Loucy (cell line): ENCODE measurements around the gene NALCN.

ENCODE experiments used
- CTCF ChIP-seq: fragments of 200-600 bp; sonication (generic); conservative IDR thresholded peaks from 2 replicates; pipeline ENCODE4 v1.5.1; 2014; ENCODE audit warnings: mild to moderate bottlenecking, antibody characterized with exemption, low read length
- EZH2phosphoT487 ChIP-seq: fragments of 200-600 bp; IDR thresholded peaks from 2 replicates; pipeline ENCODE4 v1.6.1; 2018; ENCODE audit warnings: antibody characterized with exemption, mild to moderate bottlenecking, moderate library complexity, borderline replicate concordance

DNA sequence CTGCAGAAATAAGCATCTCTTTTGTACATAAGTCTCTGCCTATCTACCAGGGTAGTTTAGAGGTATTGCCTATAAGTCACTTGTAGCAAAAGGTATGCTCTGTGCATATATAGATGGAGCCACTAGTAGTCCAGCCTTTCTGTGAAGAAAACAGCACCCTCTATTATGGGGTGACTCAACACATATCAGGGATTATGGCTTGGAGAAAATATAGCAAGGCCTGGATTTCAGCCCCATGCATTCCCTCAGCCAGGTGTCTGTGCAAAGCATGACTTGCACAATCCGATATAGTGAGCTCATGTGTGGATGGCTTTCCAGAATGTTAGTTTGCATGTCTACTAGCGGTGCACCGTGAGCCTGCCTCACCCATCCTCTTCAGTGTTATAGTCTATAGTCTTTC lies 13.4 kb upstream of the NALCN start:
- no peak for TF ChIP-seq CTCF
- no peak for TF ChIP-seq EZH2phosphoT487
